GM08714 (cell line): ENCODE data around the gene TSSK2.
A peak's percentile ranks its signal among the peaks of the same experiment; 100 is the strongest.

Source experiments
- H3K4me3 ChIP-seq: fragments of 200-500 bp; sonication (Bioruptor generic); 2 replicates; pipeline ENCODE4 v1.5.1; 2014; ENCODE audit warnings: mild to moderate bottlenecking, low read length, inconsistent platforms
- ZNF274 ChIP-seq: IDR thresholded peaks from 2 replicates; pipeline ENCODE4 v1.6.1; 2012; ENCODE audit warnings: mild to moderate bottlenecking, low read depth, low read length

TSSK2 gene

GRCh38 chr22:19172213-19173046, 41.3 kb downstream of the TSSK2 start:
- peak overlapping the region; percentile 92 for H3K4me3 ChIP-seq
- no peak for TF ChIP-seq ZNF274

GRCh38 chr22:19173047-19174035, 42.2 kb downstream of the TSSK2 start:
- no peak for TF ChIP-seq ZNF274
- peak overlapping the region; percentile 92; the same call in 1 of the 2 replicates for H3K4me3 ChIP-seq

DNA sequence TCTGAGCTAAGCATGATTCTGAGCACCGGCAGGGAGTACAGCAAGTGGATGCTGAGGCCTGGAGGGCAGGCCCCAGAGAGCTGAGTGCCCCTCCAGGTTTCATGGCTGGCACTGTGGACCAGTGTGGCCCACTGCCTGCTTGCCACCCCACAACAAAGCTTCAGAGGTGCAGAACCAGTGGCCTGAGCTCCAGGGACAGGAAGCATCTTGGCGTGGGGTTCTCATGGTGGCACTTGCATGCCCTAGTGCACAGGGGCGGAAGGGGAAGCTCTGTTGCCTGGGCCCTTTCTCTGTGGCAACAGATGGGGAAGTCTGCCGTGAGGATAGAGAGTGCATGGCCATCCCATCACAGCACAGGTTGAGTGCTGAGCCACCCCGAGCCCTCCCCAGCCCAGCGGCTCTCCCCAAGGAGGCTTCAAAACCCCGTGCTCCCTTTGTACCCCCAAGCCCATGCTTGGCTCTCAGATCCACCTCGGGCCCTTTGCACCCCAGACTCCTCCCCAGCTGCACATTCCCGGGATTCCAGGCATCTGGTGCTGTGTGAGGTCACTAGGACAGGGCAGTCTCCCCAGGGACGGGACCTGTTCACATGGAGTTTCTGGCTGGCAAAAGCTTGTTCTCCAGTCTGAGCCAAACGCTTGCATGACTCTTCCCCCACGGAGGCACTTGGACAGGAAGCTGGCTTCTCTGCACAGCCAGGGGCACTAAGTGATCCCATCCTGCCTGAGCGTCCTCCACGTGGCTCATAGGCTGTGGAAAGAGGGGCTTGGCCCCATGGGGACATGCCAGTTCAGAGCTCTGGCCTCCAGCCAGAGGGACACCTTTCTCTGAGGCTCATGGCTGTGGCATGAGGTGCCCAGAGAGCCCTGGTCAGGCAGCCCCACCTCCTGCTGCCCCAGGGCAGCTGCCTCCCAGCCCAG, 43.3 kb downstream of the TSSK2 start:
- TF ChIP-seq ZNF274 = no peak
- no peak overlapping the region for H3K4me3 ChIP-seq

DNA sequence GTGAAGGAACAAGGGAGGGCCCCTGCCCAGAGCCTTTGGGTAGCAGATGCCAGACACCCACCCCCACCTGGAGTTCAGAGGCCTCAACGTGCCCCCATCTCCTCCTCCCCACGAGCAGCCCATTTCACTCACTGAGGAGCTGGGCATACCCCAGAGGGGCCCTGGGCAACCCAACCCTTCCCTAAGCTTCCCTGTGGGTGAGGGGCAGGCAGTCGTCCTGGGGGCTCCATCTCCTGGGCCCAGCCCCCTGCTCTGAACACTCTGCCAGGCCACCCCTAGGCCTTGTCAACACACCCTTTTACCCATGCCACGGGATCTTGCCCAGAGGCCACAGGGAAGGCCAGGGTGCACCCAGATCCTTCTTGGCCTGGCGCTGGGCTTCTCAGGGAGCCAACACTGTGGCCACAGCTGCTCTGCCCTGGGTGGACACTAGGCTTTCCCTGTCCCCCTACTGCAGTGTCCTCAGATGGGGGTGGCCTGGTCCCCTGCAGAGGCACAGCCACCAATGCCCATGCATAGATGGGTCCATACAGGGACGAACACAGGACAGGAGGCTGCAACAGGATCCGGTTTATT, 44.0 kb downstream of the TSSK2 start:
- H3K4me3 ChIP-seq = no peak overlapping the region
- TF ChIP-seq ZNF274 = no peak

- TF ChIP-seq ZNF274 = no peak
- H3K4me3 ChIP-seq = no peak overlapping the region
These were observed 44.6 kb downstream of the TSSK2 start for GRCh38 chr22:19175602-19176174.

- TF ChIP-seq ZNF274 = no peak
- no peak overlapping the region for H3K4me3 ChIP-seq
These were observed 45.1 kb downstream of the TSSK2 start for GRCh38 chr22:19176175-19176643.

DNA sequence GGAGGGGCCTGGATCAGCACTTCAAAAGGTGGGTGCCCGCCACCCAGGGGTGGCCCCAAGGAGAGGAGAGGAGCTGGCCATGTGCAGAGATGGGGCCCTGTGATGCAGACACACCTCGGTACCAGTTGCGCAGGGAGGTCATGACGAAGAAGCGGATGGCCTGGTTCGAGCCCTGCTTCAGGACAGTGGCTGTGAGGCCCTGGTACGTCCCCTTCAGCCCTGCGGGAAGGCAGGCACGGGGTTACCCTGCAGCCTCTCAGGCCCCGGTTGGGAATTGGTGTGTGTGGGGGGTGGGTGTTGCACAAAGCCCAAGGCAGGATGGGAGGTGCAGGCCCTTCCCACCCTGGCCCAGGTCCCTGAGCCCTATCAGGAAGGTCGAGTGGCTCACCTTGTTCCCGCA, 45.6 kb downstream of the TSSK2 start:
- H3K4me3 ChIP-seq = no peak overlapping the region
- no peak for TF ChIP-seq ZNF274

GRCh38 chr22:19177164-19178064, 46.3 kb downstream of the TSSK2 start:
- TF ChIP-seq ZNF274 = no peak
- peak overlapping the region; percentile 83 for H3K4me3 ChIP-seq

DNA sequence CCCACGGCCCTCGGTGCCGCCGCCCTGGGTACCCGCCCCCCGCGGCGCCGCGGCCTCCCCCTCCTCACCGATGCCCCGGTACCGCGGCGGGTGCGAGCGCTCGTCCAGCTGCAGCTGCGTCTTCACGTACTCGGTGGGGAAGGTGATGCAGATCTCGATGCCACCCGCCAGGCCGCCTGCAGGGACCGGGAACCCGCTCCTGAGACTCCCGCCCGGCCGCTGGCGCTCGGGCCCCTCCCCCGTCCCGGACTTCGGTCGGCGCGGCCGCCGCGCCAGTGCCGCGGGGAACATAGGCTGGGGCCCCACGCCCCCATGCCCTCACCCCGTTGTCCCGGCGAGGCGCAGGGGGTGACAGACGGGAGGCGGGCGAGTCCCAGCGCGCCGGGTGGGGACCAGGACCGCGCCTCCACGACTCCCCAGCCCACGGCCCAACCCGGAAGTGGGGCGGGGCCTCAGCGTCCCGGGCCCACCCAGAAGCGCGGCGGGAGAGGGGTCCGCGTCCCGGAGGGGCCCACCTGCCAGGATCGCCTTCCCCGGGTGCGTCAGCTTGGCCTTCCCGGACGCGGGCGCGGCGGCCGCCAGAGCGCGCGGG, 47.1 kb downstream of the TSSK2 start:
- TF ChIP-seq ZNF274 = no peak
- peak overlapping the region; percentile 83 for H3K4me3 ChIP-seq

- no peak for TF ChIP-seq ZNF274
- H3K4me3 ChIP-seq = peak within 1 kb of the TSS; percentile 83
These were observed 47.8 kb downstream of the TSSK2 start, which contains the start of gene SLC25A1 for GRCh38 chr22:19178657-19179496. Gene SLC25A1, minus strand, starts transcription at chr22:19178736. Its CDS starts 63 bp downstream, at chr22:19178673.

DNA sequence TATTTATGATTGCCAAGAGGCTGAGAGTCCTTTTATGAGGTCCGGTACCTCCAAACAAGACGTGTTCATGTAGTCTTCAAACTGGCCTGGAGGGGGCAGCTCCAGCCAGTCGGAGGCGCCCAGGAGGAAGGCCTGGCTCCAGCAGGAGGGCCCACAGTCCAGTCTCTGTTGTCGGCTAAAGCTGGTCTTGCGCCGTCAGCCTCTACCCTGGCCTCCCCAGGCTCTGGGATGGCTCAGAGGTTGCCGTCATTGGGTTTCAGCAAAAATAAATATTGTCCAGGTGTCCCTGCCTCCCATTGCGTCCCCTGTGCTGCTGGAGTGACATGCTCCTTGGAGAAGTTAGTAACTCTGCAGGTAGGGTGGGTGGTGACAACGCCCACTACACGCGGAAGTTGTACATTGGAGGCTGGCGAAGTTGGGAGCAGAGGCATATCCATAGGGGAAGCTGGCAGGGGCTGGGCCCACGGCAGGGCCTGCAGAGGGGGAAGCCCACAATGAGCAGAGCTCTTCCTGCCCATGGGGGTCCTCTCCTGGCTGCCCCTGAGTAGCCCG, 48.5 kb downstream of the TSSK2 start:
- peak overlapping the region; percentile 63; the same call in 1 of the 2 replicates for H3K4me3 ChIP-seq

More for the DNA sequence above, 48.5 kb downstream of the TSSK2 start:
- TF ChIP-seq ZNF274 = no peak
